GM21526 (cell line): ENCODE results near the gene NRXN3.

ENCODE experiments used
- ATAC-seq: cut with Tn5 transposase; IDR thresholded peaks from one replicate; pipeline ENCODE4 v1.9.1; 2021; ENCODE audit warnings: moderate library complexity; ENCODE audit not compliant: unreplicated experiment, low FRiP score

NRXN3 gene

GRCh38 chr14:79363291-79363690 is 1193.1 kb downstream of the NRXN3 start:
- no peak for ATAC-seq

GRCh38 chr14:79369359-79370332 is 1199.5 kb downstream of the NRXN3 start:
- no peak for ATAC-seq

GRCh38 chr14:79370969-79371368 is 1200.8 kb downstream of the NRXN3 start:
- no peak for ATAC-seq

GRCh38 chr14:79373451-79373850 is 1203.3 kb downstream of the NRXN3 start:
- no peak for ATAC-seq

GRCh38 chr14:79375356-79375755 is 1205.2 kb downstream of the NRXN3 start:
- ATAC-seq: no peak

- ATAC-seq: no peak
Measured at GRCh38 chr14:79376557-79376956, 1206.4 kb downstream of the NRXN3 start.

GRCh38 chr14:79378020-79378419 is 1207.8 kb downstream of the NRXN3 start:
- ATAC-seq: no peak

- ATAC-seq: no peak
Measured at GRCh38 chr14:79379266-79379665, 1209.1 kb downstream of the NRXN3 start.

- no peak for ATAC-seq
Measured at GRCh38 chr14:79383031-79383430, 1212.9 kb downstream of the NRXN3 start.

GRCh38 chr14:79383475-79383874 is 1213.3 kb downstream of the NRXN3 start:
- no peak for ATAC-seq

- no peak for ATAC-seq
Measured at GRCh38 chr14:79395061-79395460, 1224.9 kb downstream of the NRXN3 start.

- ATAC-seq: no peak
Measured at GRCh38 chr14:79404874-79405511, 1234.8 kb downstream of the NRXN3 start.

GRCh38 chr14:79405512-79405910 is 1235.3 kb downstream of the NRXN3 start:
- no peak for ATAC-seq

- ATAC-seq: no peak
Measured at GRCh38 chr14:79407572-79407971, 1237.4 kb downstream of the NRXN3 start.

- ATAC-seq: no peak
Measured at GRCh38 chr14:79408696-79409095, 1238.5 kb downstream of the NRXN3 start.

GRCh38 chr14:79411403-79412174 is 1241.4 kb downstream of the NRXN3 start:
- no peak for ATAC-seq

- no peak for ATAC-seq
Measured at GRCh38 chr14:79412822-79413221, 1242.6 kb downstream of the NRXN3 start.

- no peak for ATAC-seq
Measured at GRCh38 chr14:79413734-79414428, 1243.7 kb downstream of the NRXN3 start.

GRCh38 chr14:79415726-79416125 is 1245.6 kb downstream of the NRXN3 start:
- no peak for ATAC-seq

GRCh38 chr14:79417961-79418360 is 1247.8 kb downstream of the NRXN3 start:
- ATAC-seq: no peak
